HCT116 (cell line): ENCODE data around the gene POLD2. TPM values are rescaled to one million over a fixed set of nuclear protein-coding genes. Genes with fewer than 3 reads are reported as not detected.

Source experiments
- ATAC-seq: fragments of 200-7000 bp; cut with Tn5 transposase; 2 replicates; pipeline ENCODE4 v1.9.1; 2020; ENCODE audit warnings: mild to moderate bottlenecking, moderate library complexity
- BruUV-seq: library from RNA; stranded (reverse); fragments of 400-500 nt; replicated peaks from 2 replicates; lab custom pipeline; 2021; lab: Mats Ljungman, UMichigan
- CTCF ChIA-PET: fragments of 300-600 bp; sonication (Branson Sonifier 250); formaldehyde crosslinking; loops from one replicate; lab custom pipeline; 2021; ENCODE audit warnings: antibody characterized with exemption; lab: Charles Lee
- POLR2A ChIA-PET: fragments of 300-600, 350-600 bp; sonication (Branson Sonifier 250); formaldehyde crosslinking; loops from one replicate; lab custom pipeline; 2021; ENCODE audit warnings: antibody characterized with exemption; lab: Charles Lee
- RAD21 ChIA-PET, 2 experiments: fragments of 300-600 bp; sonication (Branson Sonifier 250); formaldehyde crosslinking; loops; one replicate each; lab custom pipeline; 2023; ENCODE audit warnings: low total read pairs in 2 of 2; ENCODE audit not compliant: uncharacterized antibody in 2 of 2, unreplicated experiment in 2 of 2, low non-redundant PET in 1 of 2; lab: Charles Lee
- DNase-seq: peaks from one replicate; pipeline ENCODE4 v3.0.0-alpha.2; 2010; ENCODE audit warnings: low read depth, low spot score
- H2AFZ ChIP-seq: fragments of 200-600 bp; shearing (Covaris generic), sonication (generic); 2 replicates; pipeline ENCODE4 v1.6.1; 2017; ENCODE audit warnings: low read depth, mixed run types, mixed read lengths, antibody characterized with exemption, low read length; ENCODE audit not compliant: poor library complexity, severe bottlenecking
- H3K27ac ChIP-seq: 2 replicates; pipeline ENCODE4 v1.5.1; 2012; ENCODE audit warnings: low read depth, low read length
- H3K27me3 ChIP-seq: fragments of 200-600 bp; sonication (generic); 2 replicates; pipeline ENCODE4 v1.6.1; 2016; ENCODE audit warnings: mixed run types, low read length, mixed read lengths; ENCODE audit not compliant: insufficient read depth
- H3K36me3 ChIP-seq, 2 experiments: fragments of 200-500 bp in 1 of 2; fragments of 200-600 bp in 1 of 2; sonication (Bioruptor generic) in 1 of 2; sonication (generic) in 1 of 2; 2 replicates each; pipeline versions ENCODE4 v1.5.1 to v1.6.1; 2014 to 2016; ENCODE audit warnings: low read length in 2 of 2, inconsistent platforms in 1 of 2, mixed read lengths in 1 of 2, mixed run types in 1 of 2; ENCODE audit not compliant: insufficient read depth in 2 of 2, control insufficient read depth in 1 of 2
- H3K4me1 ChIP-seq, 2 experiments: fragments of 200-600 bp in 1 of 2; sonication (generic) in 1 of 2; 2 replicates each; pipeline versions ENCODE4 v1.5.1 to v1.6.1; 2012 to 2017; ENCODE audit warnings: low read length in 2 of 2, inconsistent platforms in 1 of 2, mild to moderate bottlenecking in 1 of 2, mixed read lengths in 1 of 2, mixed run types in 1 of 2, moderate library complexity in 1 of 2; ENCODE audit not compliant: insufficient read depth in 2 of 2, control insufficient read depth in 1 of 2
- H3K4me2 ChIP-seq: fragments of 200-600 bp; sonication (generic); 2 replicates; pipeline ENCODE4 v1.6.1; 2017; ENCODE audit warnings: mixed run types, low read length, mixed read lengths
- H3K4me3 ChIP-seq, 2 experiments: fragments of 200-600 bp in 1 of 2; sonication (generic) in 1 of 2; replicated peaks in 1 of 2; 2 replicates each; pipeline ENCODE4 v1.5.1; 2011 to 2016; ENCODE audit warnings: low read length in 2 of 2, control low read depth in 1 of 2, low read depth in 1 of 2, mild to moderate bottlenecking in 1 of 2, mixed read lengths in 1 of 2, mixed run types in 1 of 2
- H3K79me2 ChIP-seq: fragments of 200-600 bp; sonication (generic); 2 replicates; pipeline ENCODE4 v1.6.1; 2017; ENCODE audit warnings: mild to moderate bottlenecking, mixed run types, low read length, moderate library complexity, mixed read lengths; ENCODE audit not compliant: insufficient read depth
- H3K9ac ChIP-seq: fragments of 200-600 bp; sonication (generic); 2 replicates; pipeline ENCODE4 v1.6.1; 2016; ENCODE audit warnings: low read length, mixed read lengths
- H3K9me2 ChIP-seq: fragments of 200-600 bp; sonication (generic), shearing (Covaris generic); 2 replicates; pipeline ENCODE4 v1.6.1; 2017; ENCODE audit warnings: mixed run types, mild to moderate bottlenecking, moderate library complexity; ENCODE audit not compliant: insufficient read depth
- H3K9me3 ChIP-seq, 2 experiments: fragments of 200-500 bp in 1 of 2; fragments of 200-600 bp in 1 of 2; sonication (Bioruptor generic) in 1 of 2; sonication (generic) in 1 of 2; 2 replicates each; pipeline ENCODE4 v1.6.1; 2014 to 2017; ENCODE audit warnings: low read length in 2 of 2, mixed read lengths in 2 of 2, inconsistent platforms in 1 of 2, low read depth in 1 of 2, mild to moderate bottlenecking in 1 of 2, mixed run types in 1 of 2, moderate library complexity in 1 of 2; ENCODE audit not compliant: control insufficient read depth in 1 of 2, insufficient read depth in 1 of 2
- H4K20me1 ChIP-seq: fragments of 200-600 bp; sonication (generic), shearing (Covaris generic); 2 replicates; pipeline ENCODE4 v1.6.1; 2017; ENCODE audit warnings: mixed run types, mild to moderate bottlenecking, moderate library complexity; ENCODE audit not compliant: insufficient read depth
- ATF3 ChIP-seq: IDR thresholded peaks from 2 replicates; pipeline ENCODE4 v1.6.1; 2012
- CBX3 ChIP-seq: IDR thresholded peaks from 2 replicates; pipeline ENCODE4 v1.6.1; 2012; ENCODE audit warnings: low read depth
- CTCF ChIP-seq, 3 experiments: fragments of 200-600 bp in 1 of 3; sonication (generic) in 1 of 3; IDR thresholded peaks in 2 of 3; conservative IDR thresholded peaks in 1 of 3; 2 replicates each; pipeline ENCODE4 v1.5.1; 2012 to 2017; ENCODE audit warnings: low read depth in 2 of 3, low read length in 2 of 3, antibody characterized with exemption in 1 of 3, borderline replicate concordance in 1 of 3, control low read depth in 1 of 3, mild to moderate bottlenecking in 1 of 3, mixed read lengths in 1 of 3, mixed run types in 1 of 3, moderate library complexity in 1 of 3; ENCODE audit not compliant: insufficient read depth in 1 of 3
- EGR1 ChIP-seq: IDR thresholded peaks from 2 replicates; pipeline ENCODE4 v1.6.1; 2012; ENCODE audit warnings: low read depth
- EZH2 ChIP-seq: fragments of 200-600 bp; sonication (generic); IDR thresholded peaks from 2 replicates; pipeline ENCODE4 v1.6.1; 2017; ENCODE audit warnings: antibody characterized with exemption, mixed run types
- EZH2phosphoT487 ChIP-seq: fragments of 200-600 bp; IDR thresholded peaks from 2 replicates; pipeline ENCODE4 v1.6.1; 2018; ENCODE audit warnings: antibody characterized with exemption, borderline replicate concordance
- FOSL1 ChIP-seq: IDR thresholded peaks from 2 replicates; pipeline ENCODE4 v1.6.1; 2012; ENCODE audit warnings: low read depth
- MAX ChIP-seq: IDR thresholded peaks from 2 replicates; pipeline ENCODE4 v1.6.1; 2012
- POLR2A ChIP-seq: IDR thresholded peaks from 2 replicates; pipeline ENCODE4 v1.7.0; 2011; ENCODE audit warnings: borderline replicate concordance; ENCODE audit not compliant: insufficient read depth, insufficient read length; ENCODE audit errors: extremely low read depth
- POLR2AphosphoS5 ChIP-seq: IDR thresholded peaks from 2 replicates; pipeline ENCODE4 v1.6.1; 2011; ENCODE audit warnings: mild to moderate bottlenecking, low read depth, low read length, moderate library complexity
- REST ChIP-seq: IDR thresholded peaks from 2 replicates; pipeline ENCODE4 v1.6.1; 2012; ENCODE audit warnings: low read depth
- SIN3A ChIP-seq: IDR thresholded peaks from 2 replicates; pipeline ENCODE4 v1.6.1; 2012; ENCODE audit warnings: low read depth
- SP1 ChIP-seq: IDR thresholded peaks from 2 replicates; pipeline ENCODE4 v1.6.1; 2012; ENCODE audit warnings: low read depth
- SRF ChIP-seq: IDR thresholded peaks from 2 replicates; pipeline ENCODE4 v1.6.1; 2012; ENCODE audit warnings: low read depth
- TCF7L2 ChIP-seq: IDR thresholded peaks from 2 replicates; pipeline ENCODE4 v1.7.0; 2011; ENCODE audit warnings: borderline replicate concordance, inconsistent platforms; ENCODE audit not compliant: insufficient read depth, insufficient read length; ENCODE audit errors: extremely low read depth
- YY1 ChIP-seq: IDR thresholded peaks from 2 replicates; pipeline ENCODE4 v1.6.1; 2011; ENCODE audit warnings: low read length, low read depth, moderate library complexity, mild to moderate bottlenecking; ENCODE audit not compliant: insufficient replicate concordance; ENCODE audit errors: extremely low read depth
- ZBTB33 ChIP-seq: IDR thresholded peaks from 2 replicates; pipeline ENCODE4 v1.6.1; 2011; ENCODE audit warnings: mild to moderate bottlenecking, low read length, moderate library complexity; ENCODE audit not compliant: insufficient replicate concordance; ENCODE audit errors: extremely low read depth
- ZFX ChIP-seq: fragments of 450-650 bp; IDR thresholded peaks from 2 replicates; pipeline ENCODE4 v1.6.1; 2017
- ZNF274 ChIP-seq: fragments of 200-500 bp; sonication (Bioruptor generic); IDR thresholded peaks from 2 replicates; pipeline ENCODE4 v1.6.1; 2014; ENCODE audit warnings: mild to moderate bottlenecking, low read depth, low read length, inconsistent platforms
- intact Hi-C: fragments of 100-400 bp; cut with micrococcal nuclease; formaldehyde crosslinking; loops from 2 replicates; pipeline ENCODE4 v1.10.0; 2022
- total RNA-seq: library from RNA; stranded (reverse); gene quantifications from one replicate; pipeline ENCODE4 v1.2.1, GENCODE V29; 2021; ENCODE audit not compliant: unreplicated experiment

POLD2 gene
- total RNA-seq, 1 experiment from 2014 or later = 237 TPM

- H3K27me3 ChIP-seq = no peaks in the 10 kb centered on the region
- H2AFZ ChIP-seq = no peak overlapping the region
- no peak overlapping the region for H3K9ac ChIP-seq
- no peak overlapping the region for H3K4me3 ChIP-seq
- H3K9me2 ChIP-seq = no peaks in the 10 kb centered on the region
- no peaks in the 10 kb centered on the region for H3K79me2 ChIP-seq
- POLR2A ChIA-PET = no interaction called here
- H3K27ac ChIP-seq = no peak overlapping the region
- H3K9me3 ChIP-seq = no peaks in the 10 kb centered on the region
- no peaks in the 10 kb centered on the region for H3K4me1 ChIP-seq
- no TSS peak for BruUV-seq
- H3K4me2 ChIP-seq = no peak overlapping the region
- H4K20me1 ChIP-seq = no peaks in the 10 kb centered on the region
- intact Hi-C loops = no loop called here
- RAD21 ChIA-PET = no interaction called here
- H3K36me3 ChIP-seq = no peaks in the 10 kb centered on the region
- ATAC-seq = no peak; the same call in 1 of the 2 replicates
- CTCF ChIA-PET = no interaction called here
- no peak for DNase-seq
- no peak for TF ChIP-seq ATF3
- TF ChIP-seq FOSL1 = no peak
- no peak for TF ChIP-seq ZBTB33
- no peak for TF ChIP-seq EZH2
- TF ChIP-seq MAX = no peak
- no peak for TF ChIP-seq POLR2AphosphoS5
- TF ChIP-seq SIN3A = no peak
- no peak for TF ChIP-seq TCF7L2
- TF ChIP-seq EZH2phosphoT487 = no peak
- TF ChIP-seq ZNF274 = no peak
- no peak for TF ChIP-seq EGR1
- no peak for TF ChIP-seq SRF
- no peak for TF ChIP-seq CTCF (IDR thresholded peaks at IDR 0.05 in 2 of 3, conservative IDR thresholded peaks at IDR 0.05 in 1 of 3; ENCODE audit: borderline replicate concordance in 1 of 3, insufficient read depth in 1 of 3, low read depth in 2 of 3, low read length in 2 of 3)
- no peak for TF ChIP-seq POLR2A
- no peak for TF ChIP-seq REST
- TF ChIP-seq CBX3 = no peak
- TF ChIP-seq SP1 = no peak
- TF ChIP-seq ZFX = no peak
- TF ChIP-seq YY1 = no peak
These were observed 27.6 kb downstream of the POLD2 start for GRCh38 chr7:44095781-44096180.
